Measurements from ENCODE around the gene TDRD9.

Gene TDRD9

DNA sequence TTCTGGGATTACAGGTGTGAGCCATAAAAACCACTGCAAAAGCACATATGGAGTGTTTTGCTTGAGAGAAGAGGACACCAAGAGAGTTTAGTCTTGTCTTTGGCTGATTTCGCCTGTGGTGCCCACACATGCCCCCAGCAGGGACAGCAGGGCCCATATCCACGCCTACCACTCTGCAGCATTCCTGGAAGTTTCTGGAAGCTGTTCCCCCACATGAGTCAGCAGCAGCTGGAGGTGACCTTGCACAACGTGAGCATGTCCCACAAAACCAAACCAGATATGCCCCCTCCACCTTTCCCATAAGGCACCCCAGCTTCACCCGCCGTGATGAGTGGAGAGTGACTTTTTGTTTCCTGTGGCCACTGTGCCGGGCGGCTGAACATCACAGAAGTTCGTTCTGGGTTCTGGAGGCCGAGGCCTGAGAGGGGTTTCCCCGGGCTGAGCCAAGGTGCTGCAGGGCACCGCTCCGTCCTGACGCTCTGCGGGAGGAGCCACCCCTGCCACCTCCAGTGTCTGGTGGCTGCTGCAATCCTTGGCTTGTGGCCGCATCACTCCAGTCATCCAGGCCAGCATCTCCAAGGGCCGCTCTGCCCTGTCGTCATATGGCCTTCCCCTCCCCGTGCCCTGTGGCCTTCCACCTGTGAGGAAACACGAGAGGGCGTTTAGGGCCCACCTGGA lies 162.0 kb downstream of the TDRD9 start:
- DNase-seq (ENCODE audit: low read depth in 2 of 2) = no peak

DNA sequence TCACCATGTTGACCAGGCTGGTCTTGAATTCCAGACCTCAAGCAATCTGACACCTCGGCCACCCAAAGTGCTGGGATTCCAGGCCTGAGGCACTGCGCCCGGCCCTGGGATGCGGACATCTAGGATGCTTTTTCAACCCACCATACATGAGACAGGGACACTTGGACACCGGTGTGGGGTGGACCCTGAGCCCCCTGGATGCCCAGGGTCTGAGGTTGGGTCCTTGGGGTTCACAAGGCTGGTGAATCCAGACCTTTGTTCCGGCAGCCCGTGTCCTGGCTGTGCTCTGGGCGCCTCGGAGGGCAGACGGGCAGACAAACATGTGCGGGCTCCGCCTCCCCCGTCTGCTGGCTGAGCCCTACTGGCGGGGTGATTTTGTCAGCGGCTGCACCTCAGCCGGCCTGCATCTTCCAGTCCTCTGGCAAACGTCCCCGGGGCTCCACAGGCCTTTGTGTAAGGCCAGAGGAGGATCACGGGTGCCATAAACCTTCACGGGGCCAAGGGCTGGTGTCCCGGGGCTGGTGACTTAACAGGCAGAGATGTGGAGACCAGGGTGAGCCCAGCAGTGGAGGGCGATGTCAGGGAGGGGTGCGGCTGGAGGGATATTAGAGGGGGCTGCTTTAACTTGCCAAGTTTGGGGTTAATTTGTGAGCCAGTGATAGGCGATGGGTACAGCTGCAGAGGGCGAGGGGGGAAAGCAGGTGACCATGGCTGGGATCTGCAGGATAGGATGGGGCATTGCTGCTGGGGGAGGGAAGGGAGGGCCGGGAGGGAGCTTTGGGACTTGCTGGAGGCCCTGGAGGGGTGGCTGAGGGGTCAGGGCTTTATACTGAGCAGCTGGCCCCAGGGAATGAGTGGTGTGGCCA lies 163.0 kb downstream of the TDRD9 start:
- no peak for DNase-seq (ENCODE audit: low read depth in 2 of 2)

GRCh38 chr14:104091927-104092771 lies 163.9 kb downstream of the TDRD9 start:
- no peak for DNase-seq (ENCODE audit: low read depth in 2 of 2)

GRCh38 chr14:104092931-104093365 lies 164.7 kb downstream of the TDRD9 start:
- no peak for DNase-seq (ENCODE audit: low read depth in 2 of 2)

GRCh38 chr14:104093366-104094055 lies 165.3 kb downstream of the TDRD9 start:
- DNase-seq (ENCODE audit: low read depth in 2 of 2) = no peak

- DNase-seq (ENCODE audit: low read depth in 2 of 2) = no peak
These were observed 165.9 kb downstream of the TDRD9 start for GRCh38 chr14:104094056-104094708.

DNA sequence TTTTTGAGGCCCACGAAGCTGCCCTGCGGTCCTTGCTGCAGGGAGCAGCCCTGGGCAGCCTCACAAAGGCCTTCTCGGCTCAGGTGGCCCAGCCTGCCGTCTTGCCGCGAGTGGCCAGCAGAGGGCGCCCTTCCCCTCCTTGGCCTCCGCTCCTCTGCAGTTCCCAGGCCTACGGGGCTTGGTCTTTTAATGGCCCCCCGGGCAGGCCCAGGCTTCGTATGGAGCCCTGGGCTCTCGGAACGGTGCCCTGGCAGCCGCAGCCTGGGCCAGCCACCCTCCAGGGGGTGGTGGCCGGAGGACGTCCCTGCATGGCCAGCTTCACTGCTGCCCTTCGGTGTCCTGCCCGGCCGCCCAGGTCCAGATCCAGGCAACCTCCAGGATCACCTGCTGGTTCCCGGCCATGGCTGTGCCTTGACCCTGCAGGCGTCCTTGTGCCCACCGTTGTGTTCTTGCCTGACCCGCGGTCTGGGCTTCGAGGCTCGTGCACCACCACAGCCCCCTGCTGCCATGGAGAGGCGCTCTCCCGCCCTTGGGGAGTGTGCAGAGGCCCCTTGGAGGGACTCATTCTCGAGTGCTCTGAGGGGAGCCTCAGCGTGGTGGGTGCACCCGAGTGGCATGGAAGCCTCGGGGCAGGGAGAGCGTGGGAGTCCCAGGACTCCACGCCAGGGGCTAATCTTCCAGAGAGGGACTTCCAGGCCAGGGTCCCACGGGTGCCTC lies 166.6 kb downstream of the TDRD9 start:
- peak; percentile 49 to 64 for DNase-seq (ENCODE audit: low read depth in 2 of 2)

DNA sequence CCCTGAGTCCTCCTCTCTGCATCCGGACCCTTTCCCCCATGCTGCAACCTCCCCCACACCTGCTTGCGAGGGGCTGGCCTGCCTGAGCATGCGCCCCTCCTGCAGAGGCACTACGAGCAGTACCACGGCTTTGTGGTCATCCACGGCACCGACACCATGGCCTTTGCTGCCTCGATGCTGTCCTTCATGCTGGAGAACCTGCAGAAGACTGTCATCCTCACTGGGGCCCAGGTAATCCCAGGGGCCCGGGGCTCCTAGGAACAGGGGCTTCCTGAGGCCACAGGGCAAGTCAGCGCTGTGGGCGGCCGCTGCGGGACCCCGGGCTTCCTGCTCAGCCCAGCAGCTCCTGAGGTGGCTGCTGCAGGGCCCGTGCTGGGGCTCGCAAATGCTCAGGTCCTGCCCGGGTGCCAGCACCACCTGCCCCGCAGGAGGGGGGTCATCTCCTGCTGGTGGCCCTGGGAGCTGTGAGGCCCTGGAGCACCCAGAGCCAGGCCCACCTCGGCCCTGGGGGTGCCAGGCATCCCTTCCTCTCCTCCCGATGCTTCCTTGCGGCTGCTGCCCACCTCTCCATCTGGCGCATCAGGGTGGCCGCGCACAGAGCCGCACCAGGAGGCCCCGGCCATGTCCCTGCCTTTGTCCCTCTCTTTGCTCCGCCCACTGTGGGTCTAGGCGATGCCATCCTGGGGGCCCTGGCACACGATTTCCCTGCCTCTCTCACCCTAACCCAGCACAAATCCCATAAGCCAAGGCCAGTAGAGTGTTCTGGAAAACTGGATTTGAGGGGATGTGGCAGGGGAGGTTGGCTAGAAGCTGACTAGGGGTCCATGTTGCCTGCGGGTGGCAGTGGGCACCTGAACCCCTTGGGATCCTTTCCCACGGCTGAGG lies 167.4 kb downstream of the TDRD9 start:
- no peak for DNase-seq (ENCODE audit: low read depth in 2 of 2)

DNA sequence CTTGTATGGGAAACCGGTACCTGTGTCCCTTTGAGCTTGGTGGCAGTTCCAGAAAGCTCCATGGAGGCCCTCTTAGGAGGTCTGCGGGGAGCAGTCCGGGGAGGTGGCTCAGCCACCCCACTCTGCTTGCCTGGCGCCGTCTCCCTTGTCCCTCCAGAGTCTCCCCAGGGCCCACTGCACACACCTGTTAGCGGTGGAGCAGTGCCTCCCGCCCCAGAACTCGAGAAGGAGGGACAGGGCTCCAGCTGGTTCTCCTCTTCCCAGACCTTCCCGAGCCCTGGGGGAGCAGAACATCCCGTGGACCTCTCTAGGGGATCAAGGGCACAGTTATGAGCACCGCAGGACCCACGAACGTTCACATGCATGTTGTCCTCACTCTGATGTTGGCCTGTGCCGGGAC lies 168.1 kb downstream of the TDRD9 start:
- DNase-seq (ENCODE audit: low read depth in 2 of 2) = no peak

GRCh38 chr14:104096751-104097700 lies 168.8 kb downstream of the TDRD9 start:
- DNase-seq (ENCODE audit: low read depth in 2 of 2) = no peak

DNA sequence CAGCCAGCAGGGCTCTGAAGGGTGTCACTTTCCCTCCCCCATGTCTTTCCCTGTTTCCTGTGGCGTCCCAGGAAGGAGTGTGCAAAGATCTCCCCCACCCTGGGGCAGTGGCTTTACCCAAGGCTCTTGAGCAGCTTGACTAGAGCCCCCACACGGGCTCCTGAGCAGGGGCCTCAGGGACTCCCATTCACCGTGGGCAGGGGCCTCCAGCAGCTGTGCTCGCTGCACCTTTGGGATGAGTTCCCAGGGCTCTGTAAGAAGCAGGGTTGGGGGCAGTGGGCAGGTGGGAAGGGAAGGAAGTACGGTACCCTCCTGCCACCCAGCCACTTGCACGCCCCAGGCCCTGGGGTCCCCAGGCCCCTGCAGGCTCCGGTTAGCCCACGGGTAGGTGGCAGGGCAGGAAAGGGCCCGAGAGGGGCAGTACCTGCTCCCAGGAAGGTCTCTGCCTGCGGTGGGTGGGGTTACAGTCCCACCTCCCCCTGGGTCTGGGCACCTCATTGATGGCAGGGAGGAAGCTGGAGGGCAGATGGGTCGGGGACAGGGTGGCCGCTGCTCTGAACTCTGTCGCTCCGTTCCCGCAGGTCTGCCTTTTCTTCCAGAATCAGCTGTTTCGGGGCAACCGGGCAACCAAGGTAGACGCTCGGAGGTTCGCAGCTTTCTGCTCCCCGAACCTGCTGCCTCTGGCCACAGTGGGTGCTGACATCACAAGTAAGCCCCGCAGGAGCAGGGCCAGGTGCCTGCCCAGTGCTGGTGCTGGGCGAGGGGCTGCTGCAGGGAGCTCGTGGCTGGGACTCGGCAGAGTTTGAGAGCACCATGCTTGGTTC lies 170.2 kb downstream of the TDRD9 start:
- DNase-seq (ENCODE audit: low read depth in 2 of 2) = no peak

GRCh38 chr14:104099096-104100041 lies 171.1 kb downstream of the TDRD9 start:
- DNase-seq (ENCODE audit: low read depth in 2 of 2) = no peak

- DNase-seq (ENCODE audit: low read depth in 2 of 2) = no peak
These were observed 172.2 kb downstream of the TDRD9 start for GRCh38 chr14:104100171-104101085.

- no peak for DNase-seq (ENCODE audit: low read depth in 2 of 2)
These were observed 172.9 kb downstream of the TDRD9 start for GRCh38 chr14:104101086-104101621.

All from stimulated activated CD4-positive, alpha-beta T cell treated with anti-CD3 and anti-CD28 coated beads, Interleukin-15, amount 100 ng/mL, for 48 hours (primary cell).